MM.1S (cell line): ENCODE data around the gene PLEKHO2.

Experiments
- DNase-seq: peaks from one replicate; pipeline ENCODE4 v3.0.0-alpha.2; 2015
- H2AFZ ChIP-seq: fragments of 300-600 bp; sonication (generic); 2 replicates; pipeline ENCODE4 v1.6.0; 2016; ENCODE audit warnings: antibody characterized with exemption, low read length
- H3F3A ChIP-seq: fragments of 300-600 bp; sonication (generic); 2 replicates; pipeline ENCODE4 v1.6.1; 2016; ENCODE audit warnings: mild to moderate bottlenecking, antibody characterized with exemption, low read length, moderate library complexity, mixed read lengths; ENCODE audit not compliant: insufficient read depth
- H3K27ac ChIP-seq: fragments of 300-600 bp; sonication (generic); 2 replicates; pipeline ENCODE4 v1.5.1; 2016; ENCODE audit warnings: mild to moderate bottlenecking, low read length
- H3K27me3 ChIP-seq: fragments of 300-600 bp; sonication (generic); replicated peaks from 2 replicates; pipeline ENCODE4 v1.6.0; 2016; ENCODE audit warnings: low read length; ENCODE audit not compliant: insufficient read depth
- H3K36me3 ChIP-seq: fragments of 300-600 bp; sonication (generic); replicated peaks from 2 replicates; pipeline ENCODE4 v1.6.1; 2016; ENCODE audit warnings: mild to moderate bottlenecking, low read length, mixed read lengths; ENCODE audit not compliant: insufficient read depth
- H3K4me1 ChIP-seq: fragments of 300-600 bp; sonication (generic); 2 replicates; pipeline ENCODE4 v1.6.1; 2016; ENCODE audit warnings: low read length, mixed read lengths
- H3K4me2 ChIP-seq: fragments of 300-600 bp; sonication (generic); 2 replicates; pipeline ENCODE4 v1.6.0; 2016; ENCODE audit warnings: low read depth, low read length
- H3K4me3 ChIP-seq: fragments of 300-600 bp; sonication (generic); 2 replicates; pipeline ENCODE4 v1.5.1; 2016; ENCODE audit warnings: low read length, mixed read lengths
- H3K79me2 ChIP-seq: fragments of 300-600 bp; sonication (generic); 2 replicates; pipeline ENCODE4 v1.6.1; 2016; ENCODE audit warnings: mixed run types, low read length, mixed read lengths
- H3K9ac ChIP-seq: fragments of 300-600 bp; sonication (generic); 2 replicates; pipeline ENCODE4 v1.6.1; 2016; ENCODE audit warnings: low read length, mixed read lengths
- H3K9me2 ChIP-seq: fragments of 300-600 bp; sonication (generic); replicated peaks from 2 replicates; pipeline ENCODE4 v1.6.1; 2016; ENCODE audit warnings: mild to moderate bottlenecking, low read length, mixed read lengths; ENCODE audit not compliant: insufficient read depth
- H3K9me3 ChIP-seq: fragments of 300-600 bp; sonication (generic); replicated peaks from 2 replicates; pipeline ENCODE4 v1.6.1; 2016; ENCODE audit warnings: mild to moderate bottlenecking, low read length, mixed read lengths; ENCODE audit not compliant: insufficient read depth
- H4K20me1 ChIP-seq: fragments of 300-600 bp; sonication (generic); 2 replicates; pipeline ENCODE4 v1.6.1; 2016; ENCODE audit warnings: mild to moderate bottlenecking, low read length, moderate library complexity, mixed read lengths; ENCODE audit not compliant: insufficient read depth
- CTCF ChIP-seq: fragments of 300-600 bp; sonication (generic); IDR thresholded peaks from 2 replicates; pipeline ENCODE4 v1.5.1; 2016; ENCODE audit warnings: antibody characterized with exemption, low read length, mixed read lengths
- EZH2 ChIP-seq: fragments of 300-600 bp; sonication (generic); optimal IDR thresholded peaks from 2 replicates; pipeline ENCODE3; 2017; ENCODE audit warnings: low read depth, mild to moderate bottlenecking, antibody characterized with exemption, low read length, mixed read lengths
- EZH2phosphoT487 ChIP-seq: fragments of 300-600 bp; sonication (generic); IDR thresholded peaks from 2 replicates; pipeline ENCODE4 v1.6.1; 2018; ENCODE audit warnings: antibody characterized with exemption, low read length

PLEKHO2 gene

GRCh38 chr15:64847876-64848716 lies 6.4 kb downstream of the PLEKHO2 start:
- Histone ChIP-seq H3K4me1 (peaks cover 10% of the 10 kb centered on the region), H4K20me1 (no peaks in the 10 kb centered on the region; the same call in 1 of the 2 replicates), H3K79me2 (peaks cover 83% of the 10 kb centered on the region), H3K27me3 (no peaks in the 10 kb centered on the region), H3K4me3 (no peak overlapping the region), H3K27ac (no peak overlapping the region), H3F3A (peaks cover 2% of the 10 kb centered on the region; the same call in 1 of the 2 replicates), H3K9me3 (no peaks in the 10 kb centered on the region), H3K4me2 (no peak overlapping the region), H2AFZ (no peak overlapping the region), H3K36me3 (no peaks in the 10 kb centered on the region; the same call in 1 of the 2 replicates), H3K9ac (no peak overlapping the region), H3K9me2 (no peaks in the 10 kb centered on the region)
- no peak for TF ChIP-seq CTCF
- no peak for DNase-seq

- no peak for TF ChIP-seq EZH2phosphoT487
- TF ChIP-seq EZH2: no peak
- H3K27ac ChIP-seq: no peak overlapping the region
- DNase-seq: no peak
- H3K79me2 ChIP-seq: peaks cover 79% of the 10 kb centered on the region
- no peaks in the 10 kb centered on the region for H3K4me1 ChIP-seq
- H3K36me3 ChIP-seq: no peaks in the 10 kb centered on the region; the same call in 1 of the 2 replicates
- no peak overlapping the region for H2AFZ ChIP-seq
- H4K20me1 ChIP-seq: no peaks in the 10 kb centered on the region
- H3K4me2 ChIP-seq: no peak overlapping the region
- H3K9ac ChIP-seq: no peak overlapping the region
- no peaks in the 10 kb centered on the region for H3K9me3 ChIP-seq
- H3K27me3 ChIP-seq: no peaks in the 10 kb centered on the region
- no peak overlapping the region for H3K4me3 ChIP-seq
- no peaks in the 10 kb centered on the region for H3F3A ChIP-seq
- no peaks in the 10 kb centered on the region for H3K9me2 ChIP-seq
Observed at GRCh38 chr15:64850778-64851502, 9.2 kb downstream of the PLEKHO2 start.

GRCh38 chr15:64851503-64851840 lies 9.8 kb downstream of the PLEKHO2 start:
- DNase-seq: no peak
- H3F3A ChIP-seq: no peaks in the 10 kb centered on the region
- no peaks in the 10 kb centered on the region for H3K9me3 ChIP-seq
- no peak for TF ChIP-seq EZH2
- no peak for TF ChIP-seq CTCF
- TF ChIP-seq EZH2phosphoT487: no peak
- H2AFZ ChIP-seq: no peak overlapping the region
- no peak overlapping the region for H3K4me3 ChIP-seq
- H3K4me1 ChIP-seq: no peaks in the 10 kb centered on the region
- H3K4me2 ChIP-seq: no peak overlapping the region
- no peak overlapping the region for H3K27ac ChIP-seq
- no peak overlapping the region for H3K9ac ChIP-seq
- H3K36me3 ChIP-seq: no peaks in the 10 kb centered on the region; the same call in 1 of the 2 replicates
- H4K20me1 ChIP-seq: no peaks in the 10 kb centered on the region
- H3K9me2 ChIP-seq: no peaks in the 10 kb centered on the region
- H3K79me2 ChIP-seq: peaks cover 79% of the 10 kb centered on the region
- H3K27me3 ChIP-seq: no peaks in the 10 kb centered on the region
